Coronary artery (tissue), 2 donors: ENCODE results near the gene STIMATE.
A peak's percentile ranks its signal among the peaks of the same experiment; 100 is the strongest.

Experiments used
- DNase-seq: peaks from one replicate; pipeline ENCODE4 v3.0.0-alpha.2; 2017; ENCODE audit warnings: low spot score
- H3K27ac ChIP-seq, 2 donors: fragments of 200-600 bp; sonication (generic); one replicate each; pipeline ENCODE4 v1.5.1; 2016 to 2019
- H3K4me3 ChIP-seq: fragments of 200-600 bp; sonication (generic); 2 replicates; pipeline ENCODE4 v1.5.1; 2016; ENCODE audit warnings: mild to moderate bottlenecking, moderate library complexity
- TF ChIP-seq, protein P1 (sequence below): fragments of 200-600 bp; sonication (generic); IDR thresholded peaks from one replicate; pipeline ENCODE4 v1.5.1; 2019; ENCODE audit warnings: antibody characterized with exemption

The STIMATE gene

GRCh38 chr3:52897130-52898122 lies at the start of gene STIMATE:
Gene STIMATE, minus strand, starts transcription at chr3:52897548. Its CDS starts 98 bp downstream, at chr3:52897450.
- Histone ChIP-seq H3K4me3 (peak within 1 kb of the TSS; percentile 94), H3K27ac (peak within 1 kb of the TSS; percentile 86 to 91)
- DNase-seq = peak; percentile 94
- TF ChIP-seq, protein P1, sequence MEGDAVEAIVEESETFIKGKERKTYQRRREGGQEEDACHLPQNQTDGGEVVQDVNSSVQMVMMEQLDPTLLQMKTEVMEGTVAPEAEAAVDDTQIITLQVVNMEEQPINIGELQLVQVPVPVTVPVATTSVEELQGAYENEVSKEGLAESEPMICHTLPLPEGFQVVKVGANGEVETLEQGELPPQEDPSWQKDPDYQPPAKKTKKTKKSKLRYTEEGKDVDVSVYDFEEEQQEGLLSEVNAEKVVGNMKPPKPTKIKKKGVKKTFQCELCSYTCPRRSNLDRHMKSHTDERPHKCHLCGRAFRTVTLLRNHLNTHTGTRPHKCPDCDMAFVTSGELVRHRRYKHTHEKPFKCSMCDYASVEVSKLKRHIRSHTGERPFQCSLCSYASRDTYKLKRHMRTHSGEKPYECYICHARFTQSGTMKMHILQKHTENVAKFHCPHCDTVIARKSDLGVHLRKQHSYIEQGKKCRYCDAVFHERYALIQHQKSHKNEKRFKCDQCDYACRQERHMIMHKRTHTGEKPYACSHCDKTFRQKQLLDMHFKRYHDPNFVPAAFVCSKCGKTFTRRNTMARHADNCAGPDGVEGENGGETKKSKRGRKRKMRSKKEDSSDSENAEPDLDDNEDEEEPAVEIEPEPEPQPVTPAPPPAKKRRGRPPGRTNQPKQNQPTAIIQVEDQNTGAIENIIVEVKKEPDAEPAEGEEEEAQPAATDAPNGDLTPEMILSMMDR = no peak

DNA sequence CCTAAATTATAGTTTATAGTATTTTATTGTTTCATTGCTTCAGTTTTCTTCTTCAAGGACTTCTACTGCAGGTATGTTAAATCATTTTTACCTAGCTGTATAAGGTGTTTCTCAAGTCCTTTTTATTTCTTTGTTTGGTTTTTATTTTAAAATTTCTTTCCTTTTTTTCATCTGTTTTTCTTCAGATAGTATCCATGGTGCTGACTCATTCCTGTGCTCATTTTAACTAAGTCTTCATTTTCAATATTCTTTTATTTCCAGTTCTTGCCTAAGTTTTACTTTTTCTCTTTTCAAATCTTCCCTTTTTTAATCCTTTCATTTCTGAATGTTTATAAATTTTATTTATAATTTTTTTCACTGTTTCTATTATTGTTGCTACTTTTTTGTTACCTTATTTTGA lies 42.3 kb upstream of the STIMATE start:
- no peak for DNase-seq
- TF ChIP-seq, protein P1 = no peak
- Histone ChIP-seq H3K27ac (no peak overlapping the region), H3K4me3 (no peak overlapping the region)

GRCh38 chr3:52934630-52935530 lies 37.5 kb upstream of the STIMATE start:
- Histone ChIP-seq H3K4me3 (no peak overlapping the region), H3K27ac (no peak overlapping the region)
- TF ChIP-seq, protein P1 = peak; percentile 54
- DNase-seq = no peak

GRCh38 chr3:52931889-52932288 lies 34.5 kb upstream of the STIMATE start:
- TF ChIP-seq, protein P1 = no peak

DNA sequence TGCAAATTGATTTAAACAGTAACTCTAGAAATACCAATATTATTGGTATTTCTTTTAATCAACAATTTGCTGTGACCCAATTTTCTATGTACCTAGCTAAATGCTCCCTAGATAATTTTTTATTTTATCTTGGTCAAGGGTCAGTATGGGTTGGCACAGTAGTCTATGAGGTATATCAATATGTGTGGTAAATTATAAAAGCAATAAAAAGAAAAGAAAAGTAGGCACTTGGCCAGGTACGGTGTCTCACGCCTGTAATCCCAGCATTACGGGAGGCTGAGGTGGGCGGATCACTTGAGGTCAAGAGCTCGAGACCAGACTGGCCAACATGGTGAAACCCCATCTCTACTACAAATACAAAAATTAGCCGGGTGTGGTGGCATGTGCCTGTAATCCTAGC lies 34.0 kb upstream of the STIMATE start:
- TF ChIP-seq, protein P1 = no peak
- no peak overlapping the region for H3K4me3 ChIP-seq
- no peak for DNase-seq
- no peak overlapping the region for H3K27ac ChIP-seq

More at GRCh38 chr3:52931889-52932288, 34.5 kb upstream of the STIMATE start:
- no peak overlapping the region for H3K4me3 ChIP-seq
- H3K27ac ChIP-seq = no peak overlapping the region
- DNase-seq = no peak

- TF ChIP-seq, protein P1 = no peak
These were observed 33.4 kb upstream of the STIMATE start for GRCh38 chr3:52930748-52931147.

More at GRCh38 chr3:52930748-52931147, 33.4 kb upstream of the STIMATE start:
- DNase-seq = no peak
- Histone ChIP-seq H3K27ac (no peak overlapping the region), H3K4me3 (no peak overlapping the region)
